C4-2B (cell line): ENCODE results near the gene ATXN7L1.

Source experiments
- H3K27ac ChIP-seq: fragments of 450-650 bp; 2 replicates; pipeline ENCODE4 v1.5.1; 2017
- CTCF ChIP-seq: fragments of 450-650 bp; conservative IDR thresholded peaks from 2 replicates; pipeline ENCODE4 v1.5.1; 2017; ENCODE audit warnings: mild to moderate bottlenecking
- ZFX ChIP-seq: fragments of 450-650 bp; IDR thresholded peaks from 2 replicates; pipeline ENCODE4 v1.6.1; 2017

The ATXN7L1 gene

DNA sequence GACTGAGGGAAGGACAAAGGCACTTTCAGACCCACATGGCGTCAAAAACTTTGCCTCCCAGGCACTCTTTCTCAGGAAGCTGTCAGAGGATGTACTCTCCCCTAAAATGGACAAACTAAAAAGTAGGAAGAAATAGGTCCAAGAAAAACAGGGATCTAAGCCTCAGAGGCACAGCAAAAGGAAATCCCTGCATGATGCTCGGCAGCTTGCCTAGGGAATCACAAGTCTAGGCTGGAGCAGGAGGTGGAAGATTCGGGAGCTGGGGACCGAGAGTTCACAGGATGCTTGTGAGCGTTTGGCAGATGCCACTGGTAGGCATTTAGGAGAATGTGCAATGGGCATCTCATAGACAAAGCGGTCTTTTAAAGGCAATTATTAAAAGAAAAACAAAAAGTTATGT, 60.8 kb downstream of the ATXN7L1 start:
- H3K27ac ChIP-seq = no peak overlapping the region
- no peak for TF ChIP-seq CTCF
- no peak for TF ChIP-seq ZFX

DNA sequence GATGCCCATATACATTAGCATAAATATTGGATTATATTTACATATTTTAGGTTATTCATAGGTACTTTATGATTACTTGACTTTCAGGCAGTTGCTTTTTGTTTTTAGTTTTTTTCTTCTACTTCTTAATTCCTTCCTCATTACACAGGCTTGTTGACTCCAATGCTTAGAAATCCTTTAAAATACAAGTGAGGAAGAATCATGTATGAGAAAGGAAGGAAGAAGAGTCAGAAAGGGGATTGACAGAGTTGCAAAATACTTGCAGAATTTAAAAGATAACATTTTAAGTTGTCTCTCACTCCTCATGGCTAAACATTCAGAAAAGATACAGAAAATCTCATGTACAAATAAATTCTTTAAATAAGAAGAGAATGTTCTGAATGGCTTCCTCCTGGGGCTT, 61.9 kb downstream of the ATXN7L1 start:
- TF ChIP-seq ZFX (no peak), CTCF (no peak)

GRCh38 chr7:105811189-105811847, 65.1 kb downstream of the ATXN7L1 start:
- TF ChIP-seq ZFX (no peak), CTCF (no peak)
- H3K27ac ChIP-seq = no peak overlapping the region

More for the DNA sequence above, 61.9 kb downstream of the ATXN7L1 start:
- no peak overlapping the region for H3K27ac ChIP-seq

DNA sequence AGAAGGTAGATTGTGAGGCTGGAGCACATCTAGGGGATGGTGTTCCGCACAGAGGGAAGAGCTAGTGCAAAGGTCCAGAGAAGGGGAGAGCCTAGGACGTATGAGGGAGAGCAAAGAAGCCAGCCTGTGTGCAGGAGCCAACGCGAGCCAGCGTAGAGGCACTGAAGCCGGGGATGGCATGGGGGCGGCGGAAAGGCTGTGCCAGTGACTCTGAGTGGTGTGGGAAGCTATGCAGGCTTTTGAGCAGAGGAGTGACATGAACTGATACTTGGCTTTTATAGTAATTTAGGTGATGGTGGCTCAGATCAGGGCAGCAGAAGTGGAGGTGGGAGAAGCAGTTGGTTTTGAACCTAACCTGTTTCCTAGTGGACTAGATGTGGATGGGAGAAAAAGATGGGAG, 65.8 kb downstream of the ATXN7L1 start:
- no peak overlapping the region for H3K27ac ChIP-seq
- TF ChIP-seq CTCF (no peak), ZFX (no peak)

DNA sequence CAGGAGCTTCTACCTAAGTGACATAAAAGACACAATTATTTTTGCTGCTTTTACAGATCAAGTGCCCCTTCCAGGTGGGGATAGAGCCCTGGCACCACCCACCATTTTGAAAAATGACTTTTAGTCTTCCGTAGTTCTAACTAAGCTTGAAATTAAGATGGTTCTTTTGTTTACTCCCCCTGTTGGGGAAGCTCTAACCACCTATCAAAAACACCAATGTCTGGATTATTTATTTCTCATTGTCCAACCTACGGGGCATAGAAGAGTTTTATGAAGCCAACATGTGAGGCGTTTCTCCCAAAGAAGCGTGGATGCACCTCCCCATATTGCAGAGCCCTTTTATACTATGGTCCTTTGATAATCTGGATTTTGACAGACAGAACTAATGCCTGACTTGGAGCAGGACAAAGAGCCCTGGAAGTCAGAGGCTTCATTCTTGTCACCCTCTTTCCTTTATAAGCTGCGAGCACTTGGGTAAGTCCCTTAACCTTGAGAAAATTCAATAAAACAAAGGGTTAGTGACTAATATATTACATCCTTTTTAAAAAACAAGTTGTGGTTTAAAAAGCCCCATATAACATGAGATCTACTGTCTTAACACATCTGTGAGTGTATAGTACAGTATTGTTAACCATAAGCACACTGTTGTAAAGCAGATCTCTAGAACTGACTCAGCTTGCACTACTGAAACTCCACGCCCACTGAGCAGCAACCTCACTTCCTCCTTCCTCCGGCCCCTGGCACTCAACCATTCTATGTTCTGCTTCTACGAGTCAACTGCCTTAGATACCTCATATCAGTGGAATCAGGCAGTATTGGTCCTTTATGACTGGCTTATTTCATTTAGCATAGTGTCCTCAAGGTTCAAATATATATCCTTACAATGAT, 67.5 kb downstream of the ATXN7L1 start:
- TF ChIP-seq ZFX = no peak
- no peak for TF ChIP-seq CTCF
- no peak overlapping the region for H3K27ac ChIP-seq

- no peak overlapping the region for H3K27ac ChIP-seq
- TF ChIP-seq ZFX = no peak
- no peak for TF ChIP-seq CTCF
Measured at GRCh38 chr7:105808209-105808608, 68.2 kb downstream of the ATXN7L1 start.

DNA sequence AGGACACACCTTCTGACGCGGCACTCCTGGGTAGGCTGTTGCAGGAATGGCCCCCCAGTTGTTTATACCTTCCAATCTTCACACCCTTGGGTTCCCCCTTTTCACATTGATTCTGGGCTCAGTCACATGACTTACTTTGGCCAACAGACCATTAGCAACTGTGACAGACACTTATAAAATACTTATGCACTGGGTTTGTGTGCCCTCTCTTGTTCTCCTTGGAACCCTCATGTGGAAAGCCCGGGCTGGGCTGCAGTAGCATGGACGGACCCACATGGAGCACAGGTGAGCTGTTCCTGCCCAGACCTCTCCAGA, 69.0 kb downstream of the ATXN7L1 start:
- no peak overlapping the region for H3K27ac ChIP-seq
- TF ChIP-seq CTCF (no peak), ZFX (no peak)
